Neural progenitor cell (in vitro differentiated cells): ENCODE data around the gene NSMCE1.

Experiments
- EZH2 ChIP-seq: fragments of 200-600 bp; sonication (generic); IDR thresholded peaks from 2 replicates; pipeline ENCODE4 v1.6.1; 2017; ENCODE audit warnings: antibody characterized with exemption, mild to moderate bottlenecking, moderate library complexity
- EZH2phosphoT487 ChIP-seq: fragments of 200-600 bp; sonication (generic); IDR thresholded peaks from 2 replicates; pipeline ENCODE4 v1.6.1; 2017; ENCODE audit warnings: antibody characterized with exemption
- TF ChIP-seq, protein P1 (sequence below): fragments of 200-600 bp; sonication (generic); IDR thresholded peaks from 2 replicates; pipeline ENCODE4 v1.5.1; 2017; ENCODE audit warnings: antibody characterized with exemption, mild to moderate bottlenecking

DNA sequence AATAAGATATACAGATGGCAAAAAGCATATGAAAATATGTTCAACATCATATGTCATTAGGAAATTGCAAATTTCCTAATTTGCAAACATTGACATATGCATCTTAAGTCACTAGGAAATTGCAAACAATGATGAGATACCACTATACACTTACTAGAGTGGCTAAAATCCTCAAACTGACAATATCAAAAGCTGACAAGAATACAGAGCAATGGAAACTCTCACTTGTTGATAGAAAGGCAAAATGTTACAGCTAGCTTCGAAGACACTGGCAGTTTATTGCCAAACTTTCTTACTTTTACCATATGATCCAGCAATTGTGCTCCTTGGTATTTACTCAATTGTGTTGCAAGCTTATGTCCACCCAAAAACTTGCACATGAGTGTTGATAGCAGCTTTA is 40.2 kb upstream of the NSMCE1 start:
- TF ChIP-seq, protein P1, sequence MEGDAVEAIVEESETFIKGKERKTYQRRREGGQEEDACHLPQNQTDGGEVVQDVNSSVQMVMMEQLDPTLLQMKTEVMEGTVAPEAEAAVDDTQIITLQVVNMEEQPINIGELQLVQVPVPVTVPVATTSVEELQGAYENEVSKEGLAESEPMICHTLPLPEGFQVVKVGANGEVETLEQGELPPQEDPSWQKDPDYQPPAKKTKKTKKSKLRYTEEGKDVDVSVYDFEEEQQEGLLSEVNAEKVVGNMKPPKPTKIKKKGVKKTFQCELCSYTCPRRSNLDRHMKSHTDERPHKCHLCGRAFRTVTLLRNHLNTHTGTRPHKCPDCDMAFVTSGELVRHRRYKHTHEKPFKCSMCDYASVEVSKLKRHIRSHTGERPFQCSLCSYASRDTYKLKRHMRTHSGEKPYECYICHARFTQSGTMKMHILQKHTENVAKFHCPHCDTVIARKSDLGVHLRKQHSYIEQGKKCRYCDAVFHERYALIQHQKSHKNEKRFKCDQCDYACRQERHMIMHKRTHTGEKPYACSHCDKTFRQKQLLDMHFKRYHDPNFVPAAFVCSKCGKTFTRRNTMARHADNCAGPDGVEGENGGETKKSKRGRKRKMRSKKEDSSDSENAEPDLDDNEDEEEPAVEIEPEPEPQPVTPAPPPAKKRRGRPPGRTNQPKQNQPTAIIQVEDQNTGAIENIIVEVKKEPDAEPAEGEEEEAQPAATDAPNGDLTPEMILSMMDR, result no peak
- TF ChIP-seq EZH2 (no peak), EZH2phosphoT487 (no peak)
